ENCODE measurements around the gene HOXB9.

The HOXB9 gene

GRCh38 chr17:48624118-48624517 lies 2.0 kb downstream of the HOXB9 start:
- DNase-seq (ENCODE audit: low read depth): no peak

- DNase-seq (ENCODE audit: low read depth): no peak
Measured at GRCh38 chr17:48623583-48623982, 2.6 kb downstream of the HOXB9 start.

- DNase-seq (ENCODE audit: low read depth): no peak
Measured at GRCh38 chr17:48622857-48623256, 3.3 kb downstream of the HOXB9 start.

DNA sequence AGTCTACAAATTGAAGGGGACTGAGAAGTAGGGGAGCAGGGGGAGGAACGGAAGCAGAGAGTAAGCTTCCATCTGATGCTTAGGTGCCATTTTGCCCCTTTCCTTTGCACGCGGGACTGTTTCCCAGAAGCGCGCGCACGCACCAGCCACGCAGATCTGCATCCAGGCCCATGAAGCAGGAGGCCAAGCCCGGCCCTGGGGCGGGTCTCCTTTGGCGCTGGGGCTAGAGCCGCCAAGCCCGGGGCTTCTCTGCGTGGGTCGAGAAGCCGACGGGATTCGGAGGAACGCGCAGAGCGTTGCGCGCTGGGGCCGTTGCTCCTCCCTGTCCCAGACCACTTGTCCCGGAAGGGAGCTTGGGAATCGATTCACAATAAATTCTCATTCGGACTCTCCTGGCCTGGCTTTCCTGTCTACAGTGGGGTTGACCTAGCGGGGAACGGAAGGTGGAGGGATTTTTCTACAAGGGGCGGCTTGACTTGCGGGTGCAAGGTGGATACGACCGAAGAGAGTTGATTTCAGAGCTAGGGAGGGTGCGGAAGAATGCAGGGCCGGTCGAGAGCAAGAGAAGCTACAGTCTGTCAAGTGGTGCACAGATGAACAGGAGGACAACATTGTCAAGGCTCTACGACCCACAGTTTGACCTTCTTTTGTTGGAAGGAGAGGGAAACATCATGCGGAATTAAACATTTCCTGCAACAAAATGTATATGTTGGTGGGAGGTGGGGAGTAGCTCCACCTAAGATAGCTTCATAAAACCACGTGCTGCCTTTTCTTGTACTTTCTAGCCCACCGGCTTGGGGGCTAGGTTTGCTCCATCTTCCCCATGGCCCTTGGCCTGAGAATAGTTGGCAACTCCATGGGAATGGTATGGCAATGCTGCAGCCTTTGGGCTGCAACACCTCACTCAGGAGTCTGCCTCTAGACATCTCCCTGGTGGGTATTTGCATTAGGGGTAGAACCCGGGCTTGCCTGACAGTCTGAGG lies 4.5 kb downstream of the HOXB9 start:
- no peak for DNase-seq (ENCODE audit: low read depth)

DNA sequence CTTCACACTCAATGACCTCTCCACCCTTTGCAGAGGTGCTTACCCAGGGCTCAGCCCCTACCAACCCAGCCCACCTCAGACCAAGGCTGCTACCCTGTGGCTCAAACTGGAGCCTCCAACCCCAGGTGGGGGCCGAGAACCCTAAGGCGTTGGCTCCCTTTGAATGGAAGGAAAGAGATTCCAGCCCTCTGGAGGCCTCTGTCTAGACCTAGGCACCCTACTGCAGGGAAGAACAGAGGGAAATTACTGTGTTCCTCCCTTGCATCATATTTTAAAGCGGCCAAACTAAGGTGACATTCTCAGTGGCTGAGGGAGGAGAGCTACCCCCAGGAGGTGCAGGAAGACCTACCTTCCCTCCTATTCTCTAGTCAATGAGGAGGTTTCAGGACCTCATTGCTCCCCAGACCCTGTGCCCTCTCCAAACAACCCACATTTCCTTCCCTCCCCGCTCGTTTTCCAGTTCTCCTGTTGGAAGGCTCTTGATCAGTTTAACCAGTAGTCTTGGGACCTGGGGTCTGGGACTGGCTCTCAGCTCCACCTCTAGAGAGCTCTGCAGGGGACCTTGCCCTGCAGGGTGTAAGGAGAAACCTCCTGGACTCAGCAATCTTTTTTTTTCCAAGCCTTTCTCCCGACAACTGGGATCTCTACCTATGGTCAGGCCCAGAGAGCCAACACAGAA lies 5.6 kb downstream of the HOXB9 start:
- no peak for DNase-seq (ENCODE audit: low read depth)

DNA sequence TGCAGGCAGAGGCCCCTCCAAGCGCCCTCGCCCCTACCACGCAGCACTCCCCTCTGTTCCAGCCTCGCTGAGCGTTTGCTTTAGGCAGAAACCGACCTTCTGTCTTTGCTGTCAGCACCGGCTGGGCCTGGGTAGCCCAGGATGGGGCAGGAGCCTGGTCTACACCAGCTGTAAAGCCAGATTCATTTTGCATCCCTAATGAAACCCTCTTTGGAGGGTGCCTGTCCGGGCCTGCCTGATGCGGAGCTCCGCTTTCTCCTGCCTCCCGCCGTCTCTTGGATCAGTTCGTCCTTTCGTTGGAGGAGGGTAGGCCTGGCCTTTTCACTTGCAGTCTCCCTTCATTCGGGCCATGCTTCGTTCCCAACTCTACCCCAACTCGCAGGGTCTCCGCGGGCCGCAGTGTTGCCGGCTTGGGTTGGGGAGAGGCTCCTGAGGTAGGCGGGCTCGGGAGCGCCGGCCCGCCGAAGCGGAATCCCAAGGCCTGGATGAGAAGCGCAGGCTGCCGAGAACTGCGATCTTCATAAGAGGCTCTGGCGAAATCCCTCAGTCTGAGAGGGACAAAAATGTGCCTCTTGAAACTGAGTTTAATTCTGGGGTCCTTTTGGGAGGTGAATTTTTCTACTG lies 6.2 kb downstream of the HOXB9 start:
- no peak for DNase-seq (ENCODE audit: low read depth)

GRCh38 chr17:48618256-48618896 lies 7.8 kb downstream of the HOXB9 start:
- DNase-seq (ENCODE audit: low read depth): no peak

- no peak for DNase-seq (ENCODE audit: low read depth)
Measured at GRCh38 chr17:48617471-48618255, 8.5 kb downstream of the HOXB9 start.

GRCh38 chr17:48616717-48617470 lies 9.3 kb downstream of the HOXB9 start:
- no peak for DNase-seq (ENCODE audit: low read depth)

DNA sequence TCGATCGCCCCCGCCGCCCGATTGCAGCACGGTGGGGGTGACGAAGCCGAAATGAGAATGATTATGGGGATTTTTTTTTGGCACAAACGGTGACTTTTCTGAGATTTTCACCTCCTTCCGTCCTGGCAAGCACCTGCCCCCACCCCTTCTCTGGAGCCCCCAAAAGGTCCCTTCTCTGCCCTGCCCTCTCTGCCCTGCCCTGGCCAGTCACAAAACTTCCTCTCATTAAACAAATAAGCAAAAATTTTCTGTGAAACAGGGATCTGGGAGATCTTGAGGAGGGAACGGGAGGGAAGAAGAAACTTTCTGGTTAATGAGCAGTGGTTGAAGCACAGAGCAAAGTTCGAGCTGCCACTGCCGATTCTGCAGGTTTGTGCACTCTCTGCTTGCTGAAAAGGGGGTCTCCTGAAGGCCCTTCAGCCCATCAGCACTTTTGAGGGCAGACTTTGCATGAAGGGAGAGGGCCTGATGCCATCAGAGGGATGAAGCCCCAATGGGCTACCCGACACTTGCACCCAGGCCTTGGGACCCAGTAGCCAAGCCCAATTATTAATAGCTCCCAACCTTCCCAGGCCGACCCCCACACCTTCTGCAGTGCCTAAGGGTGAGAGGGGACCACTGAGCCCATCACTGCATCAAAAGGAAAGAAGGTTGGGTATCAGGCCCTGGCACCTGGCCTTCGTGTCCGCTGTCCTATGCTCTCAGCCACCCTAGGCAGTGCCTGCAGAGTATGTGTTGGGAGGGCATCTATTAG lies 10.0 kb downstream of the HOXB9 start:
- DNase-seq (ENCODE audit: low read depth): no peak

- no peak for DNase-seq (ENCODE audit: low read depth)
Measured at GRCh38 chr17:48615047-48615962, 10.9 kb downstream of the HOXB9 start, which contains the start of gene HOXB8. HOXB8 (minus strand) TSS chr17:48615292; CDS start chr17:48614704, 588 bp downstream.

DNA sequence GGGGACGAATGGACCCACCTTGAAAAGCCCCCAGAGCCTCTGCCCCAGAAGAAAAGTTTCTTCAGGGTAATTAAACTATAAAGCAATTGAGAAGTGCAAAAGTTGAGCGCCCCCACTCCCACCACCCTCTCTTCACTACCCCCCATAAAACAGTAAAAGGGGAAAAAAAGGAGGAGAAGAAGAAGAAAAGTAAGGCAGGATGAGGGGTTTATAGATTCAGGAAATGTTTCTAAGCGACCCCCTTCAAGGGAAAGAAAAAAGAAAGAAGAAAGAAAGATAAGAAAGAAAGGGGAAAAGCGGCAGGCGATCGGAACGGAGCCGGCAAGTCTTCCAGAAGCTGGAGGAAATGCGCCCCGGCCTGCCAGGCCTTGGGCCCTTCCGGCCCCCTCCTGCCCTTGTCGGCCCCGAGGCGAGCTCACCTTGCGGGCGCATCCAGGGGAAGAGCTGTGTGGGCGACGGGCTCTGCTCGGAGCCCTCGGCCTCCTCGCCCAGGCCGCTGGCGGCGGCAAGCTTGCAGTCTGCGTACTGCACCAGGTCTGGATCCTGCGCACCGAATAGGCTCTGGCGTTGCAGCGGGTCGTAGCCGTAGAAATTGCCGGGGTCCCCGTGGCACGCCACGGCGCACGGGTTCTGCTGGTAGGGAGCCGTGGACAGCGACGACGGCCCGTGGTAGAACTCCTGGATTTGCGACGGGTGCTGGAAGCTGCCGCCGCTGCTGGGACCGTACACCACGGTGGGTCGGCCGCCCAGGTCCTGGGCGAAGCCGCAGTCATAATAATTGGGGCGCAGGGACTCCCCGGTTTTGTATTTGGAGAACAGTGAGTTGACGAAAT lies 12.1 kb downstream of the HOXB9 start:
- no peak for DNase-seq (ENCODE audit: low read depth)

- no peak for DNase-seq (ENCODE audit: low read depth)
Measured at GRCh38 chr17:48612854-48613691, 13.1 kb downstream of the HOXB9 start.

DNA sequence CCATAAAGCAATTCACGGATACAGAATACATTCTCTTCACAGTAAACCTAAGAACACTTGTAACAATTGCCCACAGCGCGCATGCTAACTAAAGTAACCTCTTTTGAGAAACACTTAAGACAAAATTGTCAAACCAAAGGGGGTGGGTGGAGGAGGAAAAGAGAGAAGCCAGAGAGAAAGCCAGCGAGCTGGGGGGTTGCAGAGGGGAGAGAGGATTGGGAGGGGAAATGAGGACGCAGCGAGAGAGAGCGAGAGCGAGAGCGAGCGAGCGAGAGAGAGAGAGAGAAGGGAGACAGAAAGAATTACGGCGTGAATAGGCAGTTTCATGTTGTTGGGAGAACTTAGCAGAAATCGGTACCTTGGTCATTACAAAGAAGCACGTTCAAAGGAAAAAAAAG lies 13.7 kb downstream of the HOXB9 start:
- no peak for DNase-seq (ENCODE audit: low read depth)

DNA sequence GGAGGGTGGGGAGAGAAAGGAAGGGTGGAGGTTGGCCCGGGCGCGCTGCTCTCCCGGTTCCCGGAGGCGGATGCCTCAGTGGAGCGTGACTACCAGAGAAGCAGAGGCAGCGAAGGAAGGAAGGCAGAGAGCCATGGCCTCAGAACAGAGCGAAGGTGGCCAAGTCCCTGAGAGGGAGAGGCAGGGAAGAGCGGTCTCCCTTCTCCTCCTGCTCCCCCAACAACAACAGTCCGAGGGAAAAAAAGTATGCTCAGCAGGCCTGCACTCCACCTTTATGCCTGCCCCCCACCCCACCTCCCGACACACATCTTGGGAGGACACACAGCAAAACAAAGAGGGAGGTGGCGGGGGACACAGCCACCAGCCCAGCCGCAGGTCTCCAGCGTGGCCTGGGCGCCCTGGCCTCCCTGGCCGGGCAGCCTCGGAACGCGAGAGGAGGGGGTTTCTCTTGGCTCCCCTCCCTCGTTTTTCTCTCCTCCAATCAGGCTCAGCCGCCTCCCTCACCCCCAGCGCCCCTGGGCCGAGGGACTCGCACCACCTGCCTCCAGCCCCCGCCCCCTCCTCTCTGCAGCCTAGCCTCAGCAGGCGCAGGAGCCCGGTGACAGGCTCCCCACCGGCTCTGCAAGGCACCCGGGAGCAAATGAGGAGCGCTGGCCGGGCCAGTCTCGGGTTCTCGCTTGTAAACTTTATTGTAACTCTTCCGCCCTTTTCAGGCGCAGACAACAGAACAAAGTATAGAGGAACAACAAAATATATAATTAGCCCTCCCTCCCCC lies 14.3 kb downstream of the HOXB9 start:
- DNase-seq (ENCODE audit: low read depth): peak; percentile 28

DNA sequence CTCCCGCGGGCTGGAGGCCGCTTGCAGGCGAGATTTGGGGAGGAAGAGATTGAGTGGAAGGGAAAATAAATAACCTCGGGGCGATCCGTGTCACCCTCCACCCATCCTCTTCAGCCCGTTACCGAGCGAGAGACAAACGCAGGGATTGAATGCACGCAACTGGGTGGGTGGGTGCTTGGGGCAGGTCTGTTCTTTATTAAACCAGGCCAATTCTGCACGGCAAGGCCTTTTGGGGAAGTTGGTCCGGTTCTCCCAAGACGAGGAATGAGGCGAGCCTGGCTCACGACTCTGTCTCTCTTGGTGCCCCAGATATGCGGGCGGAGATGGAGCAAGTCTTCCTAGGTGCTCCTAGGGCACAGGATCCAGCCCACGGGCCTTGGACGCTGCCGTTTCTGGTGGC lies 14.9 kb downstream of the HOXB9 start:
- peak; percentile 37 for DNase-seq (ENCODE audit: low read depth)

Measured in GM04504 (cell line).